Astrocyte (in vitro differentiated cells and primary cell): ENCODE data around the gene ILDR1. TPM values are rescaled to one million over a fixed set of nuclear protein-coding genes. Genes with fewer than 3 reads are reported as not detected.

Experiments
- DNase-seq: peaks from one replicate; pipeline ENCODE4 v3.0.0-alpha.2; 2010; ENCODE audit warnings: low read depth
- FAIRE-seq: peaks from 2 replicates; lab custom pipeline; 2011; peaks lifted over from hg19 to GRCh38; lab: Jason Lieb, UNC
- H2AFZ ChIP-seq: 2 replicates; pipeline ENCODE4 v1.6.0; 2012; ENCODE audit warnings: low read depth, low read length, inconsistent platforms
- H3K27ac ChIP-seq: 2 replicates; pipeline ENCODE4 v1.5.1; 2011; ENCODE audit warnings: low read depth, low read length, inconsistent platforms
- H3K27me3 ChIP-seq: 2 replicates; pipeline ENCODE4 v1.6.0; 2011; ENCODE audit warnings: low read length, inconsistent platforms; ENCODE audit not compliant: insufficient read depth
- H3K36me3 ChIP-seq: 2 replicates; pipeline ENCODE4 v1.5.1; 2011; ENCODE audit warnings: low read length, inconsistent platforms; ENCODE audit not compliant: insufficient read depth
- H3K4me1 ChIP-seq: 2 replicates; pipeline ENCODE4 v1.5.1; 2011; ENCODE audit warnings: low read length, inconsistent platforms; ENCODE audit not compliant: insufficient read depth
- H3K4me2 ChIP-seq: 2 replicates; pipeline ENCODE4 v1.6.0; 2012; ENCODE audit warnings: low read length, inconsistent platforms
- H3K4me3 ChIP-seq: 2 replicates; pipeline ENCODE4 v1.5.1; 2011; ENCODE audit warnings: low read depth, mild to moderate bottlenecking, low read length, inconsistent platforms; ENCODE audit not compliant: insufficient read depth
- H3K79me2 ChIP-seq: 2 replicates; pipeline ENCODE4 v1.6.0; 2012; ENCODE audit warnings: mild to moderate bottlenecking, low read length, inconsistent platforms; ENCODE audit not compliant: insufficient read depth
- H3K9ac ChIP-seq: 2 replicates; pipeline ENCODE4 v1.6.0; 2012; ENCODE audit warnings: mild to moderate bottlenecking, low read length, inconsistent platforms
- H3K9me3 ChIP-seq: 2 replicates; pipeline ENCODE4 v1.5.1; 2012; ENCODE audit warnings: low read depth, mild to moderate bottlenecking, low read length, inconsistent platforms; ENCODE audit not compliant: insufficient read depth
- H4K20me1 ChIP-seq: 2 replicates; pipeline ENCODE4 v1.6.0; 2012; ENCODE audit warnings: low read length, inconsistent platforms; ENCODE audit not compliant: insufficient read depth
- H3K27ac Mint-ChIP-seq: one replicate; pipeline ENCODE4 v1.8.0; 2021; ENCODE audit warnings: mild to moderate bottlenecking, mixed read lengths; ENCODE audit not compliant: unreplicated experiment
- H3K27me3 Mint-ChIP-seq: one replicate; pipeline ENCODE4 v1.8.0; 2021; ENCODE audit warnings: low read depth, mixed read lengths; ENCODE audit not compliant: unreplicated experiment
- H3K36me3 Mint-ChIP-seq: one replicate; pipeline ENCODE4 v1.8.0; 2021; ENCODE audit warnings: low read depth, mixed read lengths; ENCODE audit not compliant: unreplicated experiment
- H3K4me1 Mint-ChIP-seq: one replicate; pipeline ENCODE4 v1.8.0; 2021; ENCODE audit warnings: low read depth, mixed read lengths; ENCODE audit not compliant: unreplicated experiment
- H3K4me3 Mint-ChIP-seq: one replicate; pipeline ENCODE4 v1.8.0; 2021; ENCODE audit warnings: mild to moderate bottlenecking, moderate library complexity, mixed read lengths; ENCODE audit not compliant: unreplicated experiment
- H3K9me3 Mint-ChIP-seq: one replicate; pipeline ENCODE4 v1.8.0; 2021; ENCODE audit warnings: mild to moderate bottlenecking, mixed read lengths; ENCODE audit not compliant: unreplicated experiment
- EZH2 ChIP-seq: IDR thresholded peaks from 2 replicates; pipeline ENCODE4 v1.6.1; 2012; ENCODE audit warnings: mild to moderate bottlenecking, low read length, inconsistent platforms; ENCODE audit not compliant: insufficient read depth
- total RNA-seq: library from RNA; stranded (reverse); gene quantifications from 2 replicates; pipeline ENCODE4 v1.2.1, GENCODE V29; 2021
- TF ChIP-seq, protein P1 (sequence below): IDR thresholded peaks from 2 replicates; pipeline ENCODE4 v1.5.1; 2011; ENCODE audit warnings: low read depth, mild to moderate bottlenecking, inconsistent platforms, low read length, moderate library complexity; ENCODE audit not compliant: insufficient read depth

Gene ILDR1
- total RNA-seq, 1 donor from 2014 or later = not detected

DNA sequence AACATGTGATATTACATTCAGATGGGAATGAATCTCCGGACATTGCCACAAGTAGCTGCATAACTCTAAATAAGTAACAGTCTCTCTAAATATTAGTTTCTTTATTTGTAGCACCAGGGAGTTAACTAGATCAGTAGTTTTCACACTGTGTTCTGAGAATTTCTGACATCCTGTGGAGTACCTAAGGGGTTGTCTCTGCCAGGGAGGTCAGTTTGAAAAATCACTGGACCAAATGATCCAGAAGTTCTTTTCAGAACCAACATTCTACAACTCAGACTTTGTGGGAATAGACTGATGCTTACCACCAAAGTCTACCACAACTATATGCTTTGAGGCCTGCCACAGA lies 9.0 kb upstream of the ILDR1 start:
- DNase-seq (no peak), FAIRE-seq (no peak)
- Mint-ChIP-seq H3K9me3 (peaks cover 10% of the 10 kb centered on the region), H3K27me3 (no peaks in the 10 kb centered on the region), H3K4me3 (no peak overlapping the region), H3K4me1 (peaks cover 4% of the 10 kb centered on the region), H3K36me3 (no peaks in the 10 kb centered on the region), H3K27ac (no peak overlapping the region)
- no peak overlapping the region for H3K27ac ChIP-seq
- no peak overlapping the region for H3K4me2 ChIP-seq
- H3K9me3 ChIP-seq = no peaks in the 10 kb centered on the region
- H3K27me3 ChIP-seq = no peaks in the 10 kb centered on the region
- H3K79me2 ChIP-seq = no peaks in the 10 kb centered on the region
- H3K4me3 ChIP-seq = no peak overlapping the region
- no peaks in the 10 kb centered on the region for H4K20me1 ChIP-seq
- TF ChIP-seq, protein P1, sequence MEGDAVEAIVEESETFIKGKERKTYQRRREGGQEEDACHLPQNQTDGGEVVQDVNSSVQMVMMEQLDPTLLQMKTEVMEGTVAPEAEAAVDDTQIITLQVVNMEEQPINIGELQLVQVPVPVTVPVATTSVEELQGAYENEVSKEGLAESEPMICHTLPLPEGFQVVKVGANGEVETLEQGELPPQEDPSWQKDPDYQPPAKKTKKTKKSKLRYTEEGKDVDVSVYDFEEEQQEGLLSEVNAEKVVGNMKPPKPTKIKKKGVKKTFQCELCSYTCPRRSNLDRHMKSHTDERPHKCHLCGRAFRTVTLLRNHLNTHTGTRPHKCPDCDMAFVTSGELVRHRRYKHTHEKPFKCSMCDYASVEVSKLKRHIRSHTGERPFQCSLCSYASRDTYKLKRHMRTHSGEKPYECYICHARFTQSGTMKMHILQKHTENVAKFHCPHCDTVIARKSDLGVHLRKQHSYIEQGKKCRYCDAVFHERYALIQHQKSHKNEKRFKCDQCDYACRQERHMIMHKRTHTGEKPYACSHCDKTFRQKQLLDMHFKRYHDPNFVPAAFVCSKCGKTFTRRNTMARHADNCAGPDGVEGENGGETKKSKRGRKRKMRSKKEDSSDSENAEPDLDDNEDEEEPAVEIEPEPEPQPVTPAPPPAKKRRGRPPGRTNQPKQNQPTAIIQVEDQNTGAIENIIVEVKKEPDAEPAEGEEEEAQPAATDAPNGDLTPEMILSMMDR = no peak
- TF ChIP-seq EZH2 = no peak
- H3K4me1 ChIP-seq = no peaks in the 10 kb centered on the region
- H2AFZ ChIP-seq = no peak overlapping the region
- H3K9ac ChIP-seq = no peak overlapping the region
- no peaks in the 10 kb centered on the region for H3K36me3 ChIP-seq

DNA sequence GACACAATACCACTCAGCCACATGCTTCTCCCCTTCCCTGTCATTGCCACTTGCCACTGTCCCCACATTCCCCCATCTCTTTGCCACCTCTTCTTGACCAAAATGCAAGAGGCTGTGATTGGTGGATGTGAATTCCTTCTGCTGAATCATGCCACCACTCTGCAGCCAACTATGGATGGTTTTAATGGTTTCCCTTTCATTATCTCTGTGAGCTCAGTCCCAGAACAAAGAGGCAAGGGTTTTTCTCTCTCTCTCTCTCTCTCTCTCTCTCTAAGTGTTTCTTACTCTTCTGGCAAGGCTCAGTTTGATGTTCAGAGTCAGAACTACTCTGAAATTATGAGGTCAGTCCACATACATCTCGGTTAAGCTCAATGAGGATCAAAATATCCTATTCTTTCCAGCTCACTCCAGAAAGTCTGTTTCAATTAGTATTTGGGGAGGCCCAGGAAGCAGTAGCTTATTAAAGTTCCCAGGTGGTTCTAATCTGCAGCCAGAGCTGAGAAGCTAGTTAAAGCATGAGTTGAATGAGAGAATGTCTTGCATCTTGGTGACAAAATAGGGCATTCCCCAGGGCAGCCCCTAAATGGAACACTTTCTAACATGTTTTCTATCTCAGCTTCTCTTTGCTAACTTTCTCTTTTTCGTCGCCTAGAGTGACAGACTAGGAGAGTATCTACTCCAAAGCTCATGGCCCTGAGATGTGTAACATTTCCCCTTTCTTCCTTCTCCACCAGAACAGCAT lies 8.5 kb upstream of the ILDR1 start:
- Histone ChIP-seq H3K9ac (no peak overlapping the region), H3K4me1 (no peaks in the 10 kb centered on the region), H4K20me1 (no peaks in the 10 kb centered on the region), H3K4me2 (peak overlapping the region; percentile 21), H3K27me3 (no peaks in the 10 kb centered on the region), H3K4me3 (no peak overlapping the region), H3K27ac (no peak overlapping the region), H2AFZ (no peak overlapping the region), H3K9me3 (no peaks in the 10 kb centered on the region), H3K79me2 (no peaks in the 10 kb centered on the region), H3K36me3 (no peaks in the 10 kb centered on the region)
- no peak for FAIRE-seq
- DNase-seq = peak; percentile 35
- Mint-ChIP-seq H3K4me1 (peaks cover 4% of the 10 kb centered on the region), H3K9me3 (peaks cover 4% of the 10 kb centered on the region), H3K4me3 (no peak overlapping the region), H3K27ac (peak overlapping the region; percentile 70), H3K36me3 (no peaks in the 10 kb centered on the region), H3K27me3 (no peaks in the 10 kb centered on the region)
- TF ChIP-seq, protein P1 = no peak
- no peak for TF ChIP-seq EZH2

DNA sequence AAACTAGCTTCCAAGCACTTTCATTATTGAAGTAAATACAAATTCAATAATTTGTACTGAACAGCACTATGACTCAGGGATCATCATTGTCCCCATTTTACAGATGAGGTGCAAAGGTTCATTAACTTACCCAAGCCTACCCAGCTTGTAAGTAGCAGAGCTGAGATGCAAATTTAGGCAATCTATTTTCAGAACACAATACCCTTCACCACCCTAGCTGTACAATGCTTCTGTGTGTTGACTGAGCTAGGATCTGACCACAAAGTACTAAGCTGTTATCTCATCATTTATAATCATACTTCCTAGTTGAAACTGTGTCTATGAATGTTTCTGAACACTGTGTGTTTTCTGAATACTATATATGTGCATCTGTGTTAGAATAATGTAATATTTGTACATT lies 3.2 kb upstream of the ILDR1 start:
- FAIRE-seq (no peak), DNase-seq (no peak)
- H3K27me3 ChIP-seq = no peaks in the 10 kb centered on the region
- Mint-ChIP-seq H3K27ac (no peak overlapping the region), H3K4me1 (peaks cover 1% of the 10 kb centered on the region), H3K36me3 (no peaks in the 10 kb centered on the region), H3K9me3 (peaks cover 2% of the 10 kb centered on the region), H3K4me3 (no peak overlapping the region), H3K27me3 (peaks cover 17% of the 10 kb centered on the region)
- no peaks in the 10 kb centered on the region for H3K79me2 ChIP-seq
- no peak overlapping the region for H2AFZ ChIP-seq
- H3K36me3 ChIP-seq = no peaks in the 10 kb centered on the region
- no peak overlapping the region for H3K27ac ChIP-seq
- no peak overlapping the region for H3K9ac ChIP-seq
- H3K4me1 ChIP-seq = no peaks in the 10 kb centered on the region
- H3K4me2 ChIP-seq = no peak overlapping the region
- H3K9me3 ChIP-seq = no peaks in the 10 kb centered on the region
- TF ChIP-seq EZH2 = no peak
- TF ChIP-seq, protein P1 = no peak
- no peaks in the 10 kb centered on the region for H4K20me1 ChIP-seq
- no peak overlapping the region for H3K4me3 ChIP-seq
